GM13976 (cell line): ENCODE measurements around the gene MDH1B.
A peak's percentile ranks its signal among the peaks of the same experiment; 100 is the strongest.

Experiments used
- DNase-seq: peaks from one replicate; pipeline ENCODE4 v3.0.0; 2012; ENCODE audit warnings: low spot score
- in situ Hi-C: fragments of 300-500 bp; cut with MboI; formaldehyde crosslinking; loops from one replicate; pipeline ENCODE4 v1.12.0; 2022; ENCODE audit warnings: low sequenced_read_pairs, mixed read lengths, inconsistent platforms; ENCODE audit not compliant: unreplicated experiment
- TF ChIP-seq, protein P1 (sequence below): IDR thresholded peaks from 2 replicates; pipeline ENCODE4 v1.5.1; 2012; ENCODE audit warnings: borderline replicate concordance, mild to moderate bottlenecking; ENCODE audit not compliant: insufficient read depth; ENCODE audit errors: extremely low read depth, missing control alignments, control extremely low read depth

The MDH1B gene

DNA sequence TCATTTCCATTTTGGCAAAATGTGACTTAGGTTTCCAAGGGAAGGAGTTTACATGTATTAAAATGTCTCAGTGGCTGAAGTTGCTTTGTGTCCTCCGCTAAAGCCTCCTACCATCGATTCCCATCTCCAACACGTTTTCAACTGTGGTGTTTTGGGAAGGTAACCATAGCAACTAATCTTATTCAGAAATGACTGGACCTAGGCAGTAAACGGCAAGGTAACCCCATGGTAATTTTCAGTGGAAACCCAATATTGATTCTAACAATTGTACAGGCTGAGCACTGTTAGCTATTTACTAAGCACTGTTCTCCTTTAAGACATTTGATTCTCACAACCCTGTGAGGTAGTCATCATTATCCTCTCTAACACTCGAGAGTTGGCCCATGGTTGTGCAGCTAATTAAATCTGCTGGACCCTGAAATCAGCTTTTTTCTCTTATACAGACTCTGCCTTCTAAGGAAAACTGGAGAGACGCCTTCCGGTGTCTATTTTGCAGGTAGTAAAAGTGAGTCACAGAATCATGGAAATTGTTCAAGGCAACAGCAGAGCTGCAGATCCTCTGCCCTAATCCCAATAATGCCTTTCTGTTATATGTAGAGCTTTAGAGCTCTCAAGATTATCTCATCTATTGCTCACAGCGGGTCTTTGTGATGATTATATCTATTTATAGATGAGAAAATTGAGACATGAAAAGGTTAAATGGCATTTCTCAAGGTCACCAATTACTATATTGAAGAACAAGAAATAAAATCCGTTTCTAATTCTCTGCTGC lies 36.5 kb upstream of the MDH1B start:
- DNase-seq: no peak
- in situ Hi-C loops: no loop called here
- TF ChIP-seq, protein P1, sequence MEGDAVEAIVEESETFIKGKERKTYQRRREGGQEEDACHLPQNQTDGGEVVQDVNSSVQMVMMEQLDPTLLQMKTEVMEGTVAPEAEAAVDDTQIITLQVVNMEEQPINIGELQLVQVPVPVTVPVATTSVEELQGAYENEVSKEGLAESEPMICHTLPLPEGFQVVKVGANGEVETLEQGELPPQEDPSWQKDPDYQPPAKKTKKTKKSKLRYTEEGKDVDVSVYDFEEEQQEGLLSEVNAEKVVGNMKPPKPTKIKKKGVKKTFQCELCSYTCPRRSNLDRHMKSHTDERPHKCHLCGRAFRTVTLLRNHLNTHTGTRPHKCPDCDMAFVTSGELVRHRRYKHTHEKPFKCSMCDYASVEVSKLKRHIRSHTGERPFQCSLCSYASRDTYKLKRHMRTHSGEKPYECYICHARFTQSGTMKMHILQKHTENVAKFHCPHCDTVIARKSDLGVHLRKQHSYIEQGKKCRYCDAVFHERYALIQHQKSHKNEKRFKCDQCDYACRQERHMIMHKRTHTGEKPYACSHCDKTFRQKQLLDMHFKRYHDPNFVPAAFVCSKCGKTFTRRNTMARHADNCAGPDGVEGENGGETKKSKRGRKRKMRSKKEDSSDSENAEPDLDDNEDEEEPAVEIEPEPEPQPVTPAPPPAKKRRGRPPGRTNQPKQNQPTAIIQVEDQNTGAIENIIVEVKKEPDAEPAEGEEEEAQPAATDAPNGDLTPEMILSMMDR: no peak

DNA sequence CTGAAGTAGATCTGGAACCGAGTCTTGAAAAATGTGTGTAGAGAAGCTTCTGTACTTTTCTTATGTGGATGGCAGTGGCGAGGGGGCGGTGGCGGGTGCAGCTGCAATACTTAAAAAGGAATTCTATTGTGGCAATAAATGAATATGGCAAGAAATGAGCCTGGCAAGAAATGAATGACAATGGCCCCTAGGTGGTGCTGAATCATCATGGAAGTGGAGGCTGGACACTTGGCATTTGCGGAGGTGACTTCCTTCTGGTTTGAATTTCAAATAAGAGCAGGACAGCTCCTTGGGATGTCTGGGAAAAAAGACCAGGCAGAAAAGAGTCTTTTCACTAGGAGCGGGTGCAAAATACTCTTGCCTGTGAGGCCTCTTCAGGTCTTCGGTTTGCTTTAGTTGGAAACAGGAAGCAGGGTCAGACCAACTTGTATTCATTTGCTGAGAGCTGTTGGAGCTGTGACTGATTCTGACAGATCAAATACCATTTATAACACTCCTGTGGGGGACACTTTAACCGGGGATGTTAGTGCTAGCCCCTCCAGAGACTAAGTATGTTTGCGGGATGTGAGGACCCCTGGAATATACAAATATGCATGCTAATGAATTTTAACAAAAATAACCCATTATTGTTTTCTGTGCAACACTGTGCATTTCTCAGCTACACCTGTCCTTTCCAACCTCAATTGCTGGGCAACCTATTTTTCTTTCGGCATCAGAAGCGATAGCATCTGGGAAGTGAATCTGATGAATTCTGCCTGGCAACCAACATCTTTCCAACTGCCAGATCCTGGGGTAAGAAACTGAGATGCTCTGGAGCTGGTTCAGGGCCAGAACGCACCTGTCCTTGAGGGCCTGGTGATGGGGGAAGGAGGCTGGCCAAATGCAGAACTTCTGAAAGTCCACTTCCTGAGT lies 35.6 kb upstream of the MDH1B start:
- DNase-seq: peak; percentile 39
- in situ Hi-C loops: no loop called here
- TF ChIP-seq, protein P1: peak; percentile 63

DNA sequence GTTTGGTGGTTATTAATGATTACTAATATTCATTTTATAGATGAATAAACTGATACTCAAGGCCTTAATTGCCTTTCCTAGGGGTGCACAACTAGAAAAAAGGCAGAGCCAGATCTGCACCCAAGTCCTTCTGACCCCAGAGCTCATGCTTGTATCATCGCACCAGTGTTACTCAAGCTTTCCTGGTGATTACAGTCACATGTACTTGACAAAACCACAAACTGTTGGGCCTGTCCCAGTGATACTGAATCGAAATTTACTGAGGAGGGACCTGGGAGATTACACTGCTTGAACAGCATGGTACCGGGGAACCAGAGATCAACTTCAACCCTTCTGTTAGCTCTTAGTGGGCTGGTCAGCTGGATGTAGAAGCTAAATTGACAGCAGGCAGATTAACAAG lies 34.0 kb upstream of the MDH1B start:
- in situ Hi-C loops: loop anchor here (5.0 kb wide), 1 partner anchor 673 kb away; no protein-coding TSS in a partner anchor
- TF ChIP-seq, protein P1: no peak
- no peak for DNase-seq

DNA sequence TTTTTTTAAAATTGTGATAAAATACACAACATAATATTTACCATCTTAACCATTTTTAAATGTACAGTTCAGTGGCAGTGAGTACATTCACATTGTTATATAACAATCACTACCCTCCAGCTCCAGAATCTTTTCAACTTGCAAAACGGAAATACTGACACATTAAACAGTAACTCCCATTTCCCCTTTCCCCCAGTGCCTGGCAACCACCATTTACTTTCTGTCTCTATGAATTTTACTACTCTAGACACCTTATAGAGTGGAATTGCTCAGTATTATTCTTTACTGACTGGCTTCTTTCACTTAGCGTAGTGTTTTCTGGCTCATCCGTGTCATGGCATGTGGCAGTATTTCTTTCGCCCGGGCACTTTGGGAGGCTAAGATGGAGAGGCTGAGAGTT lies 32.9 kb upstream of the MDH1B start:
- in situ Hi-C loops: loop anchor here (5.0 kb wide), 1 partner anchor 674 kb away; no protein-coding TSS in a partner anchor
- TF ChIP-seq, protein P1: no peak
- no peak for DNase-seq

DNA sequence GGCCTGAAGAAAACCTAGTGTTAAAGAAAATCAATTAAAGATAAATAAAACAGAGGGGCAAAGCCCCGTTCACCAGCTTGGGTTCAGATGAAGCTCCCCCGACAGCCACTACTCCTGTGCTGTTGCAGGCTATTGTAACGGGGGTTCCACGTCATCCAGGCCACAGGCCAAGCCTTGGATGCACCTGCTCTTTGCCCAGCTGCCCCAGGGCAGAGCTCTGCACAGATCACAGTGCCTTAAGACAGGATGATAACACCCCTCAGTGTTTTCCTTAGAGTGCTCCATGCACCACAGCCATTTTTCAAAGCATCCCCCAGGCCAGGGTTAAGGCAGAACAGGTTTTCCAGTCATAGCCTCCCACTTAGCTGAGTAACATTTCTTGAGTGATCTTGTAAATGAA lies 32.2 kb upstream of the MDH1B start:
- in situ Hi-C loops: loop anchor here (5.0 kb wide), 1 partner anchor 675 kb away; no protein-coding TSS in a partner anchor
- TF ChIP-seq, protein P1: no peak
- DNase-seq: no peak

DNA sequence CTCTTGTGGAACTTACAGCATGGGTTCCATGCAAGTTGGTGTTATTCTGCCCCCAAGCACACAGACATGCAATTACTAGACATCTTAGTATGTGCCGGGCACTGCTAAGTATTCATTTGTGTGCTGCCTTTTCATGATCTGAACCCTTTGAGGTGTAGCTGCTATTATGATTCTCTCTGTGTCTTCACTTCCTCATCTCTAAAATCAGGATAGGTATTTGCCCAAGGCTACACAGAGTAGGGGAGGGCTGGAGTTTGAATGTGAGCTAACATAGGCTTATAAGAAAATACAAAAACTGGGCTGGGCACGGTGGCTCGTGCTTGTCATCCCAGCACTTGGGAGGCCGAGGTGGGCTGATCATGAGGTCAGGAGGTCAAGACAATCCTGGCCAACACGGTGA lies 27.5 kb upstream of the MDH1B start:
- TF ChIP-seq, protein P1: no peak
- DNase-seq: no peak
- in situ Hi-C loops: no loop called here
